GM20431 (cell line): Measurements from ENCODE around the gene ADH1C.
"Not testable (repeated sequence)": the region's sequence is repeated elsewhere in the genome, so short reads cannot be mapped to it uniquely, and the experiment has no call there.

Source experiments
- in situ Hi-C: fragments of 300-500 bp; cut with MseI, MboI; formaldehyde crosslinking; loops from one replicate; pipeline ENCODE4 v1.15.0; 2020; ENCODE audit warnings: low sequenced_read_pairs; ENCODE audit not compliant: unreplicated experiment

ADH1C gene

GRCh38 chr4:99361268-99361898 lies 8.8 kb upstream of the ADH1C start:
- in situ Hi-C loops = no loop called here

- in situ Hi-C loops = no loop called here
Measured at GRCh38 chr4:99359480-99360204, 7.1 kb upstream of the ADH1C start.

GRCh38 chr4:99357948-99358347 lies 5.4 kb upstream of the ADH1C start:
- in situ Hi-C loops = no loop called here

DNA sequence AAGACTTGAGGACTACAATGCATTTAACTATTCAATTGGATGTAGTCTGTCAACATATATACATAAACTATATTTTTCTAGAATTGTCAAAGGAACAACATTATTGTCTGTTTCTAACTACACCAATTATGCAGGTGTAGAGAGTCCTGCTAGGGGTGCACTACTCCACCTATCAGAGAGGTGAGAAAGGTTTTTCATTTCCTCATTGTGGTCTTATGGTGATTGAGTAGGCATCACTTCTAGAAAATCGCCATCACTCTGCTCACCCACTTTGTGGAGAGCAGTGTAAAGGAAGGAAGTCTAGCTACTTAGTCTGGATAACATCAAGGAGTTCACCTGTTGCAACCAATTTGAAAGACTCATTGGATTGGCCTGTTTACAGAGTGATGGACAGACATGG lies 4.4 kb upstream of the ADH1C start:
- in situ Hi-C loops = no loop called here

DNA sequence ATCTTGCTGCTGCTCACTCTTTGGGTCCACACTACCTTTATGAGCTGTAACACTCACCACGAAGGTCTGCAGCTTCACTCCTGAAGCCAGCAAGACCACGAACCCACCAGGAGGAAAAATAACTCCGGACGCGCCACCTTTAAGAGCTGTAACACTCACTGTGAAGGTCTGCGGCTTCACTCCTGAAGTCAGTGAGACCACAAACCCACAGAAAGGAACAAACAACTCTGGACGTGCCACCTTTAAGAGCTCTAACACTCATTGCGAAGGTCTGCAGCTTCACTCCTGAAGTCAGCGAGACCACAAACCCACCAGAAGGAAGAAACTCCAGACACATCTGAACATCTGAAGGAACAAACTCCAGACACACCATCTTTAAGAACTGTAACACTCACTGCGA lies 3.6 kb upstream of the ADH1C start:
- in situ Hi-C loops = not testable (repeated sequence)

DNA sequence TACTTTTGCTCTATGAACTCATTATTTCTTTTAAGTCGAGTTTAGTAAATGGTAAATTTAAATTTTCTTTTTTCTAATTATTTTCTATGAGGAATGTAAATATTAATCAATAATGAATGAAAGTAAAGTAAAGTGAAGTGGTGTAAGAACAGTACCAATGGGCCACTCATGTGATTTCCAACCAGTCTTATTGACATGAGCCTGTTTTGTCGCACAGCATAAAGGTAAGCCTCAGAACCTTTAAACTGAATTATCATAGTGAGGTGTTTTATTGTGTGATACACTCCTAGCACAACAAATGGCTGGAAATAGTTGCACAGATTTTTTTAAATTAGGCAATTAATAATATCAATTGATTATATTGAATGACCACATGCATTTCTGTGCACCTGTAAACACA lies 1.1 kb downstream of the ADH1C start:
- in situ Hi-C loops = no loop called here

DNA sequence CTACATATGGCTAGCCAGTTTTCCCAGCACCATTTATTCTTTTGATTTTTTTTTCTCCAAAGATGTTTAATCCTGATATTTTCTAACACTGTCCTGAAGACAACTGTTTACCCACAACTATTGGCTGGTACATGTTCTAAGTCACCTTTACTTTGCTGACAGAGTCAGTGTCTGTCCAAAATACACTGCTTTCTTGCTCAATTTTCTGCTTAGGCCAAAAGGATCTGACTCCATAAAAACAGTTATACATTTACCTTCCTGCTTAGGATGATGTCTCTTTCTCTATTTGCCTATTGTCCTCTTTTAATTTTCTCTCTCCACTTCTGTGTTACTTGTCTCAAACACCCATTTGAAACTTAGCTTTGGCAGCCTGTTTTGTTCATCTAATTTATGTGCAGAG lies 3.2 kb downstream of the ADH1C start:
- in situ Hi-C loops = no loop called here

GRCh38 chr4:99342624-99343023 lies 9.9 kb downstream of the ADH1C start:
- in situ Hi-C loops = not testable (repeated sequence)

- in situ Hi-C loops = no loop called here
Measured at GRCh38 chr4:99341426-99341825, 11.1 kb downstream of the ADH1C start.

DNA sequence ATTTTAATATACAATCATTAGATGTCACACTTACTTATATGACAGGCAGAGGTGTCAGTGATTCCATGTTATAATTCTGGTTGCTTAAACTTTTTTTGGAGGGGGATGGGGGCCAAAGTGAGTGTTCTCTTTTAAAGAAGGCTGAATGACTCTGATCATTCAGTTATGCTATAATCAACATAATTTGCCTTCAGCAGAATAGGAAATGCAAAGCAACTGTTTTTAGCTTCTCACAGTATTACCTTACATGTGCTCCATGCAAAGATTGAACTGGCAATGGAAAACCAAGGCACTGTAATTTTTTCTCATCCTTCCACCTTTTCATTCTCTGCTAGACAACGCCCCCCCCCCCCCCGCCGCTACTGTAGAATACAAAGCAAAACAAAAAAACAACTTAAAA lies 13.4 kb downstream of the ADH1C start:
- in situ Hi-C loops = no loop called here

- in situ Hi-C loops = no loop called here
Measured at GRCh38 chr4:99336553-99336952, 16.0 kb downstream of the ADH1C start.

DNA sequence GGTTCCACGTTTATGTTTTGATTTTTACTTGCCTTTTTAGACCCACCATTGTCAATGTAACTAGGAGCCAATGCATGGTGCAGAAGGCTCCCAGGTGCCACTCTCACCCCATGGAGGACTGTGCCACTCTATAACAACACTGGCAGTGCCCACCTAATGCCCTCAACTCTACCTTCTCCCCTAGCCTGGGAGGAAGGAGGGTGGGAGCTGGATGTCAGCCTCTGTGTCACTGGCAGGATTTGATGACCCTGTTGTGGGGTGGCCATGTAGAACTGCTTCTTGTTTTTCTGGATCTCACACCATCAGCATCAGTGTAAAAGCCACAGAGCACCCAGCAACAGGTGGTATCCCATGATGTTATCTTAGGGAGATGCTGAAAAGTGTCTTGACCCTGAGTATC lies 17.7 kb downstream of the ADH1C start:
- in situ Hi-C loops = no loop called here

- in situ Hi-C loops = no loop called here
Measured at GRCh38 chr4:99330648-99331047, 21.9 kb downstream of the ADH1C start.

GRCh38 chr4:99329876-99330275 lies 22.7 kb downstream of the ADH1C start:
- in situ Hi-C loops = no loop called here

DNA sequence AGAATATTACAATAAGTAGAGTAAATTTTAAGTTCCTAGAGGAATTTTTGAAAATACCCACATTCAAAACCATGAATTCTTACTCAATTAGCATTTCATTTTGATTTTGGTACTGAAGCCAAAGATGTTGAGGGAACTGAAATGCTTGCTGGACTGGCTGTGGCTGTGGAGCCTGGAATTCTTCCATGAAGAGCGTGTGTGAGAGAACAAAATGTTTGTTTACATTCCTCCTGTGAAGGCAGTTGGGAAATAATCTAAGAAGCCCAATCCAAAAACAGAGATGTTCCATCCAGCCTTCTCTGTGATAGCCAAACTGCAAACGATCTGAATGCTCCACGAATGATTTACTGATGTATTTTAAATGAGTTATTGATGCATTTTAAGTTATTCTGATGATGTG lies 27.6 kb downstream of the ADH1C start:
- in situ Hi-C loops = no loop called here

GRCh38 chr4:99324361-99324760 lies 28.2 kb downstream of the ADH1C start:
- in situ Hi-C loops = no loop called here

DNA sequence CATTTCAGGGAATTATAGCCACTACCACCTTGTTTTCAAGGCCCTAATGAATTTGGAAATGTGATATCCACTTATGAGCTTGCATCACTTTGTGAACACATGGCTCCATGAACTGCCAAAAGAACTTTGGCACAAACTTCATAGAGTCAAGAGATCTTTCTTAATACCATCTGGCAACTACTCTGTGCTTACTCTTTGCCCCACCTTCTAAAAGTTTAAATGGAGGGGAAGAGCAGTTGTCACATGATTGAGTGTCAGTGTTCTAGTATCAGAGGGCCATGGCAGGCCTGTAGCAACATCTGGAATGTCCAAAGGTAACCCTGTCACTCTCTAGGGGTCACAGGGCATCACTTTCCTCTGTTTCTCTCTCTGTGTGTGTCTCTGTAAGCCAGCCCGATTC lies 28.8 kb downstream of the ADH1C start:
- in situ Hi-C loops = no loop called here

- in situ Hi-C loops = no loop called here
Measured at GRCh38 chr4:99321241-99322191, 31.0 kb downstream of the ADH1C start, which contains the start of gene ADH1B. Gene ADH1B (minus strand): TSS chr4:99321401. CDS start chr4:99321331, 70 bp downstream.

DNA sequence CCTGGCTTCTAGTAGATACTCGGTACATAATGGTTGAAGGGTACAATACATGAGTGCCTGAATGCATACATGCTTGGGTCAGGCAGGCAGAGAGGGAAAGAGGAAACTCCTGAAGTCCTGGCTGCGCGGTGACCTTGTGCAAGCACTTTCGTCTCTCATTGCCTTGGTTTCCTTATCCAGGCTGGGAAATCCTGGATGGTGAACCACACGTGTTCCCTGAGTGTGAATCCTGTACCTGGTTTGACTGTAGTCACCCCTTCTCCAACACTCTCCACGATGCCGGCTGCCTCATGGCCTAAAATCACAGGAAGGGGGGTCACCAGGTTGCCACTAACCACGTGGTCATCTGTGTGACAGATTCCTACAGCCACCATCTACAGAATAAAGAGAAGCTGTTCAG lies 34.7 kb downstream of the ADH1C start:
- in situ Hi-C loops = not testable (repeated sequence)

GRCh38 chr4:99317354-99317753 lies 35.2 kb downstream of the ADH1C start:
- in situ Hi-C loops = no loop called here

DNA sequence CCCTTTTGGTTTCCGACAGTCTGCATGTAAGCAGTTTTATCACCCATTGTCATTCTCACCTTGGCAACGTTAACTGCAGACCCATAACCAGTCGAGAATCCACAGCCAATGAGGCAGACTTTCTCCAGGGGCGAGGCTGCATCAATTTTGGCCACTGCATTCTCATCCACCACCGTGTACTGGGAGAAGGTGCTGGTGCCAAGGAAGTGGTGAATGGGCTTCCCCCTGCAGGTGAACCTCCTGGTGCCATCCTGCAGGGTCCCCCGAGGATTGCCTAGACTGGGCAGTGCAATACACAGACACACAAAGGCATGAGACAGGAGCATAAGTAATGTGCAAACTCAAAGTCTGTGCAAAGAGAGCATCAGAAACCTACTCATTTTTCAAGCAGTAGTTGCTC lies 36.7 kb downstream of the ADH1C start:
- in situ Hi-C loops = no loop called here
